Measurements from ENCODE around the gene PHKA2.
"Not testable (repeated sequence)": the region's sequence is repeated elsewhere in the genome, so short reads cannot be mapped to it uniquely, and the experiment has no call there.

PHKA2 gene

DNA sequence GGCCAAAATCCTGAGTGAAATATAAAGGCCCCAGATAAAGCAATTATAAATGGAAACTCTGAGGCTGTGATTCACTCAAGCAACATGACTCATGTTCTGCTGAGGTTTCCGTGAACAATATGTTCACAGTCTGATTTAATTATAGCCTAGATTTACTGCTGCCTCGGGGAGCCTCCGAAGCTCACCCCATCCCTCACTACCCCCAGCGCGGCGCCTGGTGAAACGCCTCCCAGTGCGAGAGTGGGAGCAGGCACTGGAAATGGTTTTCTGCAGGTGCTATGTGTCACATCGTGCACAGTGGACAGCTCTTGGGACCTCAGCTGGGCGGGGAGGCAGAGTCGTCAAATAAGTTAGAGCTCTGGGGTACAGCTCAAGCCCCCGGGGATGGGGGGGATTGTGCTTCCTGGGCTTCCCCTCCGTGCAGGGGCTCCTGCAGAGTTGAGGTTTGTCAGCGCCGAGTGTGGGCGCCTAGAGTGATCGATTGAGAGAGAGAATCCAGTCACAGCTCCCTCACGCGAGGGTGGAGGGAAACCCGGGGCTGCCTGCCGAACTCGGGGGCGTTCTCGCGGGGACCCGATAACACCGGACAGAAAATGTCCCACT lies 110.6 kb downstream of the PHKA2 start:
- in situ Hi-C loops (cut with MboI; ENCODE audit: low sequenced_read_pairs) = no loop called here

DNA sequence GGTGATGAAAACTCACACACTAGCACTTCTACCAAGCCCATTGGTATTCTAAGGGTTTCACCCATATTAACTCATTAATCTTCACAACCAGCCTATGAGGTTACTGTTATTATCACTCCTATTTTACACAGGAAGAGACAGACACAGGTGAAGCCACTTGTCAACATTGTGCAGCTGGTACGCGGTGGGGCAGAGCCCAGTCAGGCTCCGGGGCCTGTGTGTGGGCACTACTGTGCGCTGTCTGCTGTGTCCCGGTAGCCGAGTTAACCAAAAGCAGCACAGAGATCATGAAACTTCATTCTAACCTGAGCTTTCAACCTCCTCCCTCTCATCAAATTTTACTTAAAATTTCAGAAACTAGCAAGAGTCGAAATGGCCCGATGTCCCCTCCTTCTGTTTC lies 111.3 kb downstream of the PHKA2 start:
- in situ Hi-C loops (cut with MboI; ENCODE audit: low sequenced_read_pairs) = no loop called here

DNA sequence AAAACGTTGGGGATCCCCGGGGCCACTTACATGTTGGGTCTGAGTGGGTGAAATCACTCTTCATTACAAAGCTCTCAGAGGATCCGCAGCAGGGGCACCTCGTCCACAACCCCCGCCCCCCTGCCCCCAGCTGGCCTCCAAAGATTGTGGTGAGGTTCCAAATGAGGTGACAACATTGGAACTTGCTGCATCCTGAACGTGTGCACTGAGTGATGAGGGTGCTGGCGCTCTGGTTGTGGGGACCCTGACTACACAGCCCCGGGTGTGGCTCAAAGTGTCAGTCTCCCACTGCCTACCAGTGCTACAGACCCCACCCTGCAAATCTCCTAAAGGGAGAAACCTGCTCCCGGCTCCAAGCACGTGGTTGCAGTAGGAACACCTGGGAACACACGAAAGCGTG lies 111.9 kb downstream of the PHKA2 start:
- in situ Hi-C loops (cut with MboI; ENCODE audit: low sequenced_read_pairs) = no loop called here

DNA sequence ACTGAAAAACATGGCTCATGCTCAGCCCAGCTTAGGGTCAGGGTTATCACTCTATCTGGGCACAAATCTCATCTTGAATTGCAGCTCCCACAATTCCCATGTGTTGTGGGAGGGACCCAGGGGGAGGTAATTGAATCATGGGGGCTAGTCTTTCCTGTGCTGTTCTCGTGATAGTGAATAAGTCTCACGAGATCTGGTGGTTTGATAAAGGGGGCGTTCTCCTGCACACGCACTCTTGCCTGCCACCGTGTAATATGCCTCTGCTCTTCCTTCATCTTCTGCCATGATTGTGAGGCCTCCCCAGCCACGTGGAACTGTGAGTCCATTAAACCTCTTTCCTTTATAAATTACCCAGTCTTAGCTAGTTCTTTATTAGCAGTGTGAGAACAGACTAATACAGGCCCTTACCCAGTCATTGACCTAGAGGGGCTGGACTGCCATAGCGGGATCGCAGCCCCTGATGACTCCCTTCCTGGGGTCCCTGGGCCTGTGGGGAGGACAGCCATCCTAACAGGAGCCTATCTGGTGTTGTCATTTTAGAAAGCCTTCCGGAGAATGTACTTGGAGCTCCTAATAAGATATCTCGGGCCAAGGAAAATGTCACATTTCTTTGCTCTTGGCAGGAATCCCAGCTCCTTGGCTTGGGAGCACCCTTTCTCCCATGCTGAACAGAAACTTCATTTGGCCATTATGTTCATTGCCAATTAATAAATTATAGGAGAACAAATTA lies 112.6 kb downstream of the PHKA2 start:
- in situ Hi-C loops (cut with MboI; ENCODE audit: low sequenced_read_pairs) = no loop called here

DNA sequence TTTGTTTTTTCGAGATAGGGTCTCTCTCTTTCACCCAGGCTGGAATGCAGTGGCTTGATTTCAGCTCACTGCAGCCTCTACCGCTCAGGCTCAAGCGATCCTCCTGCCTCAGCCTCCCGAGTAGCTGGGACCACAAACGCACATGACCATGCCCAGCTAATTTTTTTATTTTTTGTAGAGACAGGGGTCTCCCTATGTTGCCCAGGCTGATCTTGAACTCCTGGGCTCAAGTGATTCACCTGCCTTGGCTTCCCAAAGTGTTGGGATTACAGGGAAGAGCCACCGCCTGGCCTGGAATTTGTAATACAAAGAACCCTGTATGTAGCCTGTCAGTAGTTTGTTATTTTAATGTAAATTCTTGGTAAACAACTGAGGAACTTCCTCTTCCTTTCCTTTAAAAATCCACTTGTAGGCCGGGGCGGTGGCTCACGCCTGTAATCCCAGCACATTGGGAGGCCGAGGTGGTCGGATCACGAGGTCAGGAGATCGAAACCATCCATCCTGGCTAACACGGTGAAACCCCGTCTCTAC lies 119.5 kb downstream of the PHKA2 start:
- in situ Hi-C loops (cut with MboI; ENCODE audit: low sequenced_read_pairs) = no loop called here

DNA sequence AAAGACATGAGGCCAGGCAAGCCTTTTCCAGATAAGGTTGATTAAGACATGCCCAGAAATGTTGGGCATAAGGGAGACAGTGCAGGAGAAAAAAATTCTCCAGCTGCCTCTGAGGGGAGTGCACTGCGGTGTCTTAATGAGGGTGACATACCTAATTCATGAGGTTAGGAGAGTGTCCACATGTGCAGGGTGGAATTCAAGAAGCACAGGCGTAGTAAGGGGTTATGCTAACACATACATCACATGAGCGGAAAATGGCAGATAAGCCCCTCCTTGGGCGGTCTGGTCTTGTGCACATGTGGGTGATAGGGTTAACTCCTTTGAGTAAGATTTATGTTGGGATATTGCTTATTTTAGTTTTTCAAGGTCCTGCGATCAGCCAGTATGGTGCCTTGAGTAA lies 122.4 kb downstream of the PHKA2 start:
- in situ Hi-C loops (cut with MboI; ENCODE audit: low sequenced_read_pairs) = no loop called here

DNA sequence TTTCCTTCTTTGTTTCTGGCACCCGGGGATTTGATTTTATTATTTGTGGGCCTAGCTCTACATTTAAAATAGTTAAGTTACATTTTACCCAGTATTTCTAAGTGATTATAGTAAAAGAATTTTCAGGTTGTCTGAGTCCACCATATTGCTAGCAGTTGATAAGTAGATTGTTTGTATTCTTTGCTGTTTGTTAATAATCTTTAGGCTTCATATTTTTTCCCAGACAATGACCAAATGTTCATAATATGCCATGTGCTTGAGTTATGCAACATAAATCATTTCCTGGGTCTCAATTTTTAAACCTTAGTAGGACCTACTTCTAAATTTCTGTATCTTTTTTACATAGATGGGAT lies 127.3 kb downstream of the PHKA2 start:
- in situ Hi-C loops (cut with MboI; ENCODE audit: low sequenced_read_pairs) = no loop called here

DNA sequence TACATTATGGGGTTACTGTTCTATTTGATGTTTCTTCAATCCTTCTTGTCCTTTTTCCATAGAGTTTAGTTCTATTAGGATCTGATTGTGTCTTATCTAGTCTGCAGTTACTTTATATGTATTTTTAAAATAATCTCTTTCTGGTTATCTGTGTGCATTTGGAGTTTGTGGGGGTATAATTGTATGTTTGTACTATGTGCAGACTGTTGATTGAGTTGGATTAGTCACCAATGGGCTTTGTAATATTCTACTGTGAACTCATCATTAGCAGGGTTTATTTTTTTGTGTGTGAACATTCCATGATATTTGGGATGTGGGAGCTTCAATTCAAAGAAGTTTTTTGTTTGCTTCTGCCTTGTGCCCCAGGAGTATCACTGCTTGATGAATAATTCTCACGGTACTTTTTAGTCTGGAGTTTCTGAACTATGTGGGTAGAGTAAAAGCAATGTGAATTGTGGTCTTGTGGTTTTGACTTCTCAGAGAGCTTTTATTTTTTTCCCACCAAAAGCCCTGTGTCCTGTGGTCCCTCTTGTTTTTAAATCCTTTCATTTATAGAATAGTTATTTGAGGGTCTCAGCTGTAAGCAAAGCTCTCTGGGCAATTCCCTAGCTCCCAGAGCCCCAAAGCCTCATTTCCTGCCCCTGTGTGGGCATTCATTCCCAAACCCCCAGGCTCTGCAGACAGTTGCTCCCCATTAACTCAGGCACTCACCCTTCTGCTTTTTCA lies 127.8 kb downstream of the PHKA2 start:
- in situ Hi-C loops (cut with MboI; ENCODE audit: low sequenced_read_pairs) = no loop called here

DNA sequence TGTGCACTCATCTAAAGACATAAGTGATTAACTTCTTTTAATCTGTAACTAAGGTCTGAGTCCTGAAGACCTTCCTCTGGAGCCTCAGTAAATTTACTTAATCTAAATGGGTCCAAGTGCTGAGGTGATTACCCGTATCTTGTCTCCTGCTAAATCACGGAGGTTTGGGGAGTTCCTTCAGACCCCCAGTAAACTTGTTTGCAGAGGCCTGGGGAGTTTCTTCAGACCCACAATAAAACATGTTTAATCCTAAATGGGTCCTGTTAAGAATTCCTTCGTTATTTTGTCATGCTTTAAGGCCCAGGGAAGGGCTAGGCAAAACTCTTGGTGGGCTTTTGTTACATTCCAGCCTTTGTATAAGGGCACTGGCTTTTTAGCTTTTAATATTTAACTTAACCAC lies 136.0 kb downstream of the PHKA2 start:
- in situ Hi-C loops (cut with MboI; ENCODE audit: low sequenced_read_pairs) = not testable (repeated sequence)

Data from hTERT RPE-1 (cell line).